ENCODE measurements around the gene DSCAML1.

The DSCAML1 gene

DNA sequence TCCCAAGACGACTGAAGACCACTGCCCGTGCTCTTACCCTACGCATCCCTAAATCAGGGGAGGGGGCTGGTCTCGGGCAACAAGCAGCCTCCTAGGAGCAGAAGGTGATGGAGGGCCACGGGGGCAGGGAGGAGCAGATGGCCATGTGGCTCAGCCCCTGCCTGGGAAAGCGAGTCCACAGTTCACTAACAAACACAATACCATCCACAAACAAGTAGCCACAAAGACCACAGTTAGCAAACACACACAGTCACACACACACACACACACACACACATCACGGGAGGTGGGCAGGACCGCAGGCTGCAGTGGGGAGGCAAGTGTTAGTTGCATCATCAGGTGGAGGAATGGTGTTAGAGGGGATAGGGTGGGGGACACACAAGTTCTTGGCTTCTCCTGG, 40.8 kb upstream of the DSCAML1 start:
- WGBS, 2 experiments (ENCODE audit: insufficient coverage in 2 of 2) = 91 to 98% methylated on average over 4 to 5 of the region's 8 CpGs
- Histone ChIP-seq H3K27ac (ENCODE audit: low read depth, low read length, severe bottlenecking) (no peak overlapping the region), H3K4me1 (ENCODE audit: control insufficient read depth, insufficient read depth, low read length, poor library complexity, severe bottlenecking) (no peaks in the 10 kb centered on the region), H3K4me3 (ENCODE audit: extremely low read depth, insufficient read depth, low read length, poor library complexity, severe bottlenecking) (no peak overlapping the region), H3K9me3 (ENCODE audit: control insufficient read depth, low read length) (no peaks in the 10 kb centered on the region), H3K36me3 (ENCODE audit: control insufficient read depth, insufficient read depth, low read length) (peaks cover 11% of the 10 kb centered on the region)

DNA sequence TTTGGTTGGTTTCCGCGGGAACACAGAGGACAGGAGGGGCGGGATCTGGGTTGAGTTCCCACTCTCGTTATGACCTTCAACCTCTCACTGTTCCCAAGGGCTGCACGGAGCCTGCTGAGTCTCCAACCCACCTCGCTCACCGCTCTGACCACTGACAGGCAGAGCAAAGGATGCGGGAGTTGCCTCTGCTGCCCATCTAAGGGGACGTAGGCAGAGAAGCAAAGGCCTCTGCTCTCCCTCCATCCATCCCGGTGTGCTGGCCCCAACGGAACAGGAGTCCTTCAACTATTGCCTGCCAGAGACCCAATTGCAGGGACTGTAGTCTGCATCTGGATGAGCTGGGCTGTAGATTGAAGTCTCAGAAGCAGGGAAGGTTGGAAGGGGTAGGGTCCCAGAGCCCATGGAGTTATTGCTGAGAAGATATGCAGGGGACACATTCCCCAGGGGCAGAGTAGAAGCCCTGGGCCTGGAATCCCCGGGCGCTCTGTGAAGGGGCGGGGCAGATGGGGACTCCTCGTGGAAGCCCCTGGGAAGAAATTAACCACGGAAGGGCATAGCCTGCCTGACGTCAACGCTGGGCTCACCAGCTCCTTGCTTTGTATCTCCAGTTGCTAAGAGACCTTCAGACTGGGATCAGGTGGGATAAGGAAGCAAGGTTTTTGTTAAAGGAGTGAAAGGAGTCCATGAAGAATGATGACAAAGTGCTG, 40.2 kb upstream of the DSCAML1 start:
- peaks cover 11% of the 10 kb centered on the region for H3K36me3 ChIP-seq (ENCODE audit: control insufficient read depth, insufficient read depth, low read length)
- no peaks in the 10 kb centered on the region for H3K9me3 ChIP-seq (ENCODE audit: control insufficient read depth, low read length)
- H3K27ac ChIP-seq (ENCODE audit: low read depth, low read length, severe bottlenecking) = no peak overlapping the region
- whole genome bisulfite sequencing, 2 experiments (ENCODE audit: insufficient coverage in 2 of 2) = 84 to 86% methylated on average over 15 to 17 of the region's 18 CpGs
- no peaks in the 10 kb centered on the region for H3K4me1 ChIP-seq (ENCODE audit: control insufficient read depth, insufficient read depth, low read length, poor library complexity, severe bottlenecking)
- no peak overlapping the region for H3K4me3 ChIP-seq (ENCODE audit: extremely low read depth, insufficient read depth, low read length, poor library complexity, severe bottlenecking)

DNA sequence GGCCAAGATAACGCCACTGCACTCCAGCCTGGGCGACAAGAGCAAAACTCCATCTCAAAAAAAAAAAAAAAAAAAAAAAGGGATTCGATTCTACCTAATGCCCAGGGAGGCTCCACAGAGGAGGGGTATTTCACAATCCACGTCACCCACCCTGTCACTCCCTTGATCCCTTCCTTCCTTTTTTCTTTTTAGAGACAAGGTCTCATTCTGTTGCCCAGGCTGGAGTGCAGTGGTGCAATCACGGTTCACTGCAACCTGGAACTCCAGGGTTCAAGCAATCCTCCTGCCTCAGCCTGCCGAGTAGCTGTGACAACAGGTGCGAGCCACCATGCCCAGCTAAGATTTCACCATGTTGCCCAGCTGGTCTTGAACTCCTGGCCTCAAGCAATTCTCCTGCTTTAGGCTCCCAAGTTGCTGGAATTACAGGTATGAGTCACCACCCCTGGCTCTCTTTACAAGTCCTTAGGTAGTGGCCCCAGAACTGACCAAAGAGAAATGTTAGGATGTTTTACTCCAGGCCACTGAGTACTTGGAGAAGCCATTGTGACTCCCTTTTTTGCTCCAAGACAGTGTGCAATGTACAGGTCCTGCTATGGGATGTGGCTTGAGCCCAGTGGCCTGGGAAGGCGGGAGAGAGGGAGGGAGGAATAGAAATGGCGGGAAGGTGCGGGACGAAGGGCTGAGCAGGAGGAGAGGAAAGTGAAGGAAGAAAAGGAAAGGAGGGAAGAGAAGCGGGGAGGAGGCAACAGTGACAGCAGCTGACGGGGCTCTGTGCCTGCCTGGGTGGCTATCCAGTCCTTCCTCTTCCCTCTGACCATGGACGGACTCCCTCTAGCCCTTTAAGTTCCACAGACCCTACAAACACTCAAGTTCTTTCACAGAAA, 39.3 kb upstream of the DSCAML1 start:
- no peaks in the 10 kb centered on the region for H3K9me3 ChIP-seq (ENCODE audit: control insufficient read depth, low read length)
- no peak overlapping the region for H3K27ac ChIP-seq (ENCODE audit: low read depth, low read length, severe bottlenecking)
- WGBS, 2 experiments (ENCODE audit: insufficient coverage in 2 of 2) = 91 to 98% methylated on average over 7 to 9 of the region's 14 CpGs
- H3K4me3 ChIP-seq (ENCODE audit: extremely low read depth, insufficient read depth, low read length, poor library complexity, severe bottlenecking) = no peak overlapping the region
- H3K4me1 ChIP-seq (ENCODE audit: control insufficient read depth, insufficient read depth, low read length, poor library complexity, severe bottlenecking) = no peaks in the 10 kb centered on the region
- peaks cover 11% of the 10 kb centered on the region for H3K36me3 ChIP-seq (ENCODE audit: control insufficient read depth, insufficient read depth, low read length)

DNA sequence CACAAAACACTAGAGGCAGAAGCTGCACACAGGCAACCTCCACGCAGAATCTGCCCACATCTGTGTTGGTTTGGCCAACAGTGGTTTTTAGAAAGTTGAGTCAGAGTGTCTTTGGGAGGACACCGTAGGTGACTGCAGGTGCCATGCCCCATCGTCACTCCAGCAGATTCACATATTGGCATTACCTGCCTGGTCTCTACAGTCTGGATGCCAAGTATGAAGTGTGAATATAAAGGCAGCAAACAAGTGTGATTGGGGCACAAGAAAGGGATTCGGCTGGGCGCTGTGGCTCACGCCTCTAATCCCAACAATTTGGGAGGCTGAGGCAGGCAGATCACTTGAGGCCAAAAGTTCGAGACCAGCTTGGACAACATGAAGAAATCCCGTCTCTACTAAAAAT, 38.6 kb upstream of the DSCAML1 start:
- Histone ChIP-seq H3K36me3 (ENCODE audit: control insufficient read depth, insufficient read depth, low read length) (peaks cover 11% of the 10 kb centered on the region), H3K9me3 (ENCODE audit: control insufficient read depth, low read length) (no peaks in the 10 kb centered on the region), H3K27ac (ENCODE audit: low read depth, low read length, severe bottlenecking) (no peak overlapping the region), H3K4me1 (ENCODE audit: control insufficient read depth, insufficient read depth, low read length, poor library complexity, severe bottlenecking) (peaks cover 5% of the 10 kb centered on the region), H3K4me3 (ENCODE audit: extremely low read depth, insufficient read depth, low read length, poor library complexity, severe bottlenecking) (no peak overlapping the region)
- WGBS, 2 experiments (ENCODE audit: insufficient coverage in 2 of 2) = 98% methylated on average over 6 to 7 of the region's 8 CpGs

DNA sequence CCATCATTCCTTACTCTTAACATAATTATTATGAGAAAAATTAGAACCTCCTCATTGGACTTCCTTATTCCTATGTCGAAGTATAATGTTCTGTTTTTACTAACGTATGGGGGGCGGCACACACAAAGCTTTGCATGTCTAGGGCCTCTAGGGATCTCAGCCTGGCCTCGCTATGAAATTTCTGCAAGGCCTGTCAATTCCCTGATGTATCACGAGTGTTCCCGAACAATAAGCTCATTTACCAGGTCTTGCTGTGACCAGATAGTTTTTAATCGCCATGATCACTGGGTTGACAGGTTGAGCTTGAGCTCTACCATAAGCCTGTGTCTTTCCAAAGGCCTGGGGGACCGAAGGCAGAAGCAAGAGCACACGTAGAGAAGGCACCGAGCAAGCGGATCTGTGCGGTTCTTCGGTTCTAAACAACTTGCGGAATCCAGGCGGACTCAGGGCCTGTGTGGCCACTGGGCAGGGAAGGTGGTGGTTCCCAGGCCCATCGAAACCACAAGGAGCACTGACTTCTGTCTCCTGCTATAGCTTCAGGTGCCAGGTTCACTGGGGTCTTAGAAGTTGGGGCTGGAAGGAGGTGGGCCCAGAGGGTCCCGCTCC, 37.9 kb upstream of the DSCAML1 start:
- Histone ChIP-seq H3K4me1 (ENCODE audit: control insufficient read depth, insufficient read depth, low read length, poor library complexity, severe bottlenecking) (peaks cover 11% of the 10 kb centered on the region), H3K4me3 (ENCODE audit: extremely low read depth, insufficient read depth, low read length, poor library complexity, severe bottlenecking) (no peak overlapping the region), H3K36me3 (ENCODE audit: control insufficient read depth, insufficient read depth, low read length) (peaks cover 10% of the 10 kb centered on the region), H3K27ac (ENCODE audit: low read depth, low read length, severe bottlenecking) (no peak overlapping the region), H3K9me3 (ENCODE audit: control insufficient read depth, low read length) (no peaks in the 10 kb centered on the region)
- WGBS, 2 experiments (ENCODE audit: insufficient coverage in 2 of 2) = 96% methylated on average over 16 to 17 of the region's 17 CpGs

DNA sequence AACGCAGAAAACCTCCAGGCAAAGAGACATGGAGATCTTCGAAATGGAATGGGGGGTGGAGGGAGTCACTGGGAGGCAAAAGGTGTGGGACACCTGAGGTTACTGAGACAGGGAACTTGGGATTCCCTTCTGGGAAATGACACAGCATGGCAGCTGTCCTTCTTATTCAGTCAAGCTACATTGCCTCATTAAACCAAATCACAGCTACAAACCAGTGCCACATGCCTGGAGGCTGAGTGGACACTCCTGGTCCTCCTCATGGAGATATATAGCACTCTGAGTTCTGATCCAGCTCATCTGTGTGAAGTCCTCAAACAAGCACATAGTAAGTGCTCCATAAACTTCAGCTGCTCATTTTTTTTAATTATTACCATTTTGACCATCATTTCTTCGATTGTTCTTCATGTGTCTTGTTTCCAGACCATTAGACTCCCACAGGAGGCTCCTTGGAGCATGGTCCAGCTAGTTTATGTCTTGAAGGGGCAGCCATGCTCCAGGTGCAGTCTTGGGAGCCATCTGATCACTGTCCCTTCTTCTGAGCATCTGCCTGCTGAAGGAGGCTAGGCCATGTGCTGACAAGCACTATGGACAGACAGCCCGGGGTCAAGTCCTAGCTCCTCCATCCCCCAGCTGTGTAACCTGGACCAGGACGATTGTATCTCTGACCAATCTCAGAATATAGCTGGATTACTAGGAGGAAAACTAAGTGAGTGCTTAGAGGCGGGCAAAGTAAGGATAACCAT, 37.2 kb upstream of the DSCAML1 start:
- H3K4me1 ChIP-seq (ENCODE audit: control insufficient read depth, insufficient read depth, low read length, poor library complexity, severe bottlenecking) = peaks cover 15% of the 10 kb centered on the region
- no peak overlapping the region for H3K4me3 ChIP-seq (ENCODE audit: extremely low read depth, insufficient read depth, low read length, poor library complexity, severe bottlenecking)
- WGBS, 2 experiments (ENCODE audit: insufficient coverage in 2 of 2) = 87 to 100% methylated on average over 3 of the region's 6 CpGs
- H3K27ac ChIP-seq (ENCODE audit: low read depth, low read length, severe bottlenecking) = no peak overlapping the region
- H3K36me3 ChIP-seq (ENCODE audit: control insufficient read depth, insufficient read depth, low read length) = peaks cover 4% of the 10 kb centered on the region
- no peaks in the 10 kb centered on the region for H3K9me3 ChIP-seq (ENCODE audit: control insufficient read depth, low read length)

DNA sequence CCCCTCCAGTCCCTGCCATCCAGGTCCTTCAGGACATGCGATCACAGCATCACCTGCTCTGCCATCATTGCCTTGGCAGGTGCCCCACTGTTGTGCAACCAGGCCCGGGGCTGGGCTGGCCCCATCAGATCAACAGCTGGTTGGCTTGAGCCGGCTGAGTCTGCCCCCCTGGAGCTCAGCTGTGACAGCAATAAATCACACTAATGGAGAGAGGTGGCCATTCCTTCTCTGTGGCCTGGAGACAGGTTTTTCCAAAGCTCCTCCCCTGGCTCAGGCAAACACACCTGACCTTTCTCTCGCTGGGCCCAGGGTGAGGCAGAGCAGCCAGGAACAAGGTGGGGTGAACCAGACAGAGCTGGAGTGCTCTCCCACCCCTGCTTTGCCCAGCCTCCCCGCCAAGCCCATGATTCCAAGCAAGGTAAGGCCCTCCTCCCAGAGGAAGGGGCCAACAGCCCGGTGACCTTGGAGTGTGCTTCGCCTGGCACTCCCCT, 36.4 kb upstream of the DSCAML1 start:
- H3K36me3 ChIP-seq (ENCODE audit: control insufficient read depth, insufficient read depth, low read length) = no peaks in the 10 kb centered on the region
- H3K27ac ChIP-seq (ENCODE audit: low read depth, low read length, severe bottlenecking) = no peak overlapping the region
- H3K9me3 ChIP-seq (ENCODE audit: control insufficient read depth, low read length) = no peaks in the 10 kb centered on the region
- WGBS, 2 experiments (ENCODE audit: insufficient coverage in 2 of 2) = 84 to 96% methylated on average over 4 to 6 of the region's 7 CpGs
- no peak overlapping the region for H3K4me3 ChIP-seq (ENCODE audit: extremely low read depth, insufficient read depth, low read length, poor library complexity, severe bottlenecking)
- H3K4me1 ChIP-seq (ENCODE audit: control insufficient read depth, insufficient read depth, low read length, poor library complexity, severe bottlenecking) = peaks cover 23% of the 10 kb centered on the region

DNA sequence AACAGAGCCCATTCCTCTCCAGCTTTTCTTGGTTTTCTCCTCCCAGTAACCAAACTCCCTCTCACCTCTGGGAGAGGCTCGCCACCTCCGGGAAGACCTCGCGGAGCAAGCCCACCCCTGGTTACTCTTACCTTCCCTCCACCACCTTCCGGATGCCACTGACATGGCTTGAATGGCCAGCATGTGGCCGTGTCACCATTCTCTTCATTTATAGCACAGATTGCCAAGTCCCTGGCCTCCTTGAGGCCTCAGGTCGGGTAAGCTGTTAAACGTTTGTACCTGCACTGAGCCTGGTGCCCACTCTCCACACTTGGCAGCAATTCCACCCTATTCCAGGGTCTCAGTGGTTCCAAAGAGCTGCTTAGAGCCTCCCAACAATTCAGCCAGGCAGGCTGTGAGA, 35.5 kb upstream of the DSCAML1 start:
- H3K4me1 ChIP-seq (ENCODE audit: control insufficient read depth, insufficient read depth, low read length, poor library complexity, severe bottlenecking) = peaks cover 29% of the 10 kb centered on the region
- no peaks in the 10 kb centered on the region for H3K36me3 ChIP-seq (ENCODE audit: control insufficient read depth, insufficient read depth, low read length)
- H3K4me3 ChIP-seq (ENCODE audit: extremely low read depth, insufficient read depth, low read length, poor library complexity, severe bottlenecking) = no peak overlapping the region
- WGBS, 2 experiments (ENCODE audit: insufficient coverage in 2 of 2) = 94 to 97% methylated on average over 8 of the region's 8 CpGs
- no peaks in the 10 kb centered on the region for H3K9me3 ChIP-seq (ENCODE audit: control insufficient read depth, low read length)
- H3K27ac ChIP-seq (ENCODE audit: low read depth, low read length, severe bottlenecking) = no peak overlapping the region

DNA sequence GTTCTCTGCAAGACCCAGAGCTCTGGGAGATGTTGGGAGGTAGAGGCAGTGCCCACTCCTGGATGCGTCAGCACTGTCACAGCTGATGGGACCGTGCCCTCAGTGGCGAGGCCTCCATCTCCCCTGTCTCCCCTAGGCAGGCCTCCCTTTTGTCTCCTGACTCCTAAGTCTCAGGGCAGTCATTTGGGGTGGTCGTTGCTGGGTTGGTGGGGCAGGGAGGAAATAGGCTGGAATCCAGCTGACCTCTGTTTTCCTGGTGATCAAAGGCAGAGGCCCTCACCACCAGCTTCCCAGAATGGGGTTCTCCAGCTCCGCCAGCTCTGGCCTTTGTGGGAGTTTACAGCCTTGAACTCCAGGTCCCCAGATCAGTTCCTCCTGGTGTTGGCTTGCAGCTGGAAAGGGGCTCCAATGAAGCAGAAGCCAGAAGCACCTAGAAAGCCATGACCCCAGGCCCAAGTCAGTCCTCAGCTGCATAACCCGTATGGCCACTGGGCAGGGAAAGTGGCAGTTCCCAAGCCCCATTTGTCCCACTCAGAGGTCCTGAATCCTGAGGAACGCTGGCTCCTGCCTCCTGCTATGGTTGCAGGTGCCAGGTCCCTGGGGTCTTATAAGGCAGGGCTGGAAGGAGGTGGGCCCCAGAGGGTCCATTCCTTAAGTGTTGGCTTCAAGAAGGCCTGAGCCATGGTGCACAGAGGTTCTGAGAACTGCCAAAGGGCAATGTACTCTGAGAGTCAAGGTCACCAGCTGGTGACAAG, 34.8 kb upstream of the DSCAML1 start:
- Histone ChIP-seq H3K36me3 (ENCODE audit: control insufficient read depth, insufficient read depth, low read length) (no peaks in the 10 kb centered on the region), H3K9me3 (ENCODE audit: control insufficient read depth, low read length) (no peaks in the 10 kb centered on the region), H3K4me3 (ENCODE audit: extremely low read depth, insufficient read depth, low read length, poor library complexity, severe bottlenecking) (no peak overlapping the region), H3K27ac (ENCODE audit: low read depth, low read length, severe bottlenecking) (no peak overlapping the region), H3K4me1 (ENCODE audit: control insufficient read depth, insufficient read depth, low read length, poor library complexity, severe bottlenecking) (peaks cover 29% of the 10 kb centered on the region)
- 89 to 90% methylated on average over 3 to 5 of the region's 7 CpGs for WGBS, 2 experiments (ENCODE audit: insufficient coverage in 2 of 2)
